NCI-H1105 treated with DMSO at 0.1 percent for 48 hours (cell line): Measurements from ENCODE around the gene AKAP8.
A peak's percentile ranks its signal among the peaks of the same experiment; 100 is the strongest.
"Not testable (repeated sequence)": the region's sequence is repeated elsewhere in the genome, so short reads cannot be mapped to it uniquely, and the experiment has no call there.

Source experiments
- DNase-seq: peaks from one replicate; lab custom pipeline; 2025; lab: John Stamatoyannopoulos, UW

Gene AKAP8

DNA sequence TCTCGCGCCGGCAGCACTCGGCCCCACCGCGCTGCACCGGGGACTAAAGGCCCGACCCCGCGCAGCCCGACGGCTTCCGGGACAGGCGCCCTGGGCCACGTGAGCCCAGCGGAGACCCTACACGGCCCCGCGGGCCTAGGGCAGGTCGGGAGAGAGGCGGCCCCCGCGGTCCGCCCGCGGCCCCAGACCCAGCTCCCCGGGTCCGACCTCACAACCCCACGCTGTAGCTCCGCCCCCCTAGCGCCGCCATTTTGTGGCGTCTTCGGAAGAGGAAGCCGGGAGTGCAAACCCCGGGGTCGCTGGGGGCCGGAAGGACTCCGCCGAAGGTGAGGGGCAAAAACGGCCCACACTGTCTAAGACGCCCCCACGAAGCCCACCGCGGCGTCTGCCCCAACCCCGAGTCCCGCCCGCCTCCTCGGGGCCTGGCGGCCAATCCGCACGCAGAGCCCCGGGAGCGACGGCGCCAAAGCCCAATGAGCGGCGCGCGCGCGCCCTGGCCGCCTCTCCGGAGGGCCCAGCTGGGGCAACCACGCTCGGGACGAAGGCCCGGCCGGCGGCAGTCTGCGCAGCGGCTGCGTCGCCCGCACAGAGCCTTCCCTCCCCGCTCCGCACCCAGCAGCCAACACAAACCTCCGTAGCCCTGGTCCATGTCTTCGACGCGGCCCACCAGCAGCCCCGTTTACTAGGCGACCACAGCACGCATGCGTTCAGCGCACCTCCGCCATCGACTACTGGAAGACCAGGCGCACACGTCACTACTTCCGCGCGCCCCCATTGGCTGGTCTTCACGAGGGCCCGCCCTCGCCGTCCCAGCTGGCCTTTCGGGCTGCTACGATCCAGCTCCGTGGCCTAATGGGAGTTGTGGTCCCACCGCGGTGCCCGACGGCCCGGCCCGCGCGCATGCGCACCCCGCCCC is at the start of gene AKAP8:
TSS of gene AKAP8 (minus strand) at position 705 of the 916 bp plus-strand sequence. CDS start at position 649, 56 bp downstream.
- DNase-seq, result peak; percentile 98

DNA sequence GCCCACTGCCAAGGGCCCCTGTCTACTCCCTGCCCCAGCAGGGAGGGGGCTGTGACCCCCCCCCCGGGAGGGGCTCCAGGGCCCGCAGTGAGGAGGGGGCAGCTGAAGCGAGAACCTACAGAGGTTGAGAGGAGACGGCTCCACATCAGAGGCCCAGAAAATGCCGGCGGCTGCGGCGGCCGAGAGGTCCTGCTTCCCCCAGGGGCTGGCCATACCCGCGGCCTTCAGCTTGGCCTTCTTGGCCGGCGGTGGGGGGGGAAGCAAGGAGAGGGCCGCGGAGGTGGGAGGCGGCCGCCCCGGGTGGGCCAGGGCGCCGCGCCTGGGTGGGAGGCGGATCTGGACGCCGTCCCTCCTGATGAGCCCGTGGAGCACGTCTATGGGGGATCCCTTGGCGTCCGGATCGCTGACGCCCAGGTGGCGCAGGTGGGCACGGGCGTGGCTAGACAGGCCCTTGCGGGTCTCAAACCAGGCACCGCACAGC is 48.4 kb upstream of the AKAP8 start:
- no peak for DNase-seq

DNA sequence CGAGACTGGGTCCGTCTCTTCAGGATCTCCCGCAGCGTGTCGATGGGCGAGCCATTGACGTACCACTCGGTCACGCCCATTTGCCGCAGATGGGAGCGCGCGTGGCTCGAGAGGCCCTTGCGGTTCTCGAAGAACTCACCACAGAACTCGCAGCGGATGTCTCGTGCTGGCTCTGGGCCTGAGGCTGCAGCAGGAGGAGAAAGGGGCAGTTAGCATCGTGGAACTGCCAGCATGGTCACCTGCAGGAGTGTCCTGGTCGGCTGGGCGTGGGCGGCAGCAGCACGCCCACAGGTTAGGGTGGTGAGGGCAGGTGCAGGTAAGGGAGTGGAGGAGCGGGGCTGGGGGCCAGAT is 47.7 kb upstream of the AKAP8 start:
- DNase-seq, result no peak

DNA sequence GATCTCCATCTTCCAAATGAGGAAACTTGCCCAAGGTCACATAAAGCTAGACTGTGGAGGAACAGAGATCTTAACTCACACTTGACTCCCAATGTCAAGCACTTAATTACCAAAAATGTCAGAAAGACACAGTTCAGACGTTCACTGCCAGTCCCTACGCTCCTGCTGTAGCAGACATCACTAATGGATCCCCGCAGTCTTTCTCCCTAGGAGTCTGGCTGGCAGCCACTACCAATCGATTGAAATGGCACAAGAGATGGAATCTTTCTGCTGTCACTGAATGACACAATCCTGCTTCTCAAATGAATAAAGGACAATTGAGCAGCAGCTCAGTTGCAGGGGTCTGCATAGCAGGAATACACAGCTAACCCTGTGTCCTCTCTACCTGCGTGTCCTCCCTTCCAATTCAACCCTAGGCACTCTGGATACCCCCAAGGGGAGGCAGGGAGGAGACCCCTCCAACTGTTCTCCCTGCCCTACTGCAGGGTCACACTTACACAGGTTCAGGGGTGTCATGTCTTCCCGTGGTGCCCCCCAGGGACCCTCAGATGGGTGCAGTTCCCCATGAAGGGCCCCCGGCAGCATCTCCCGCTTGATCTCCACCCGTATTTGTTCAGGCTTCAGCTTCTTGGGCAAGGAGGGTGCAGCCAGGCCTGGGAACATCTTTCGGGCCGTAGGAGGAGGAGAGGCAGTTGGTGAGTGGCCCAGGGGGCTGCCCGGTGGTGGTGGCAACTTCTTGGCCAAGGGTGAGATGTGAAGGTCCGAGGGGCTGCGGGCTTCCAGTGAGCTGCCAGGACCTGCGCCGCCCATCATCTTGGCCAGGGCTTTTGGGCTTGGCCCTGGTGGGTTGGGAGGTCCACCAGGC is 47.1 kb upstream of the AKAP8 start:
- DNase-seq, result no peak

DNA sequence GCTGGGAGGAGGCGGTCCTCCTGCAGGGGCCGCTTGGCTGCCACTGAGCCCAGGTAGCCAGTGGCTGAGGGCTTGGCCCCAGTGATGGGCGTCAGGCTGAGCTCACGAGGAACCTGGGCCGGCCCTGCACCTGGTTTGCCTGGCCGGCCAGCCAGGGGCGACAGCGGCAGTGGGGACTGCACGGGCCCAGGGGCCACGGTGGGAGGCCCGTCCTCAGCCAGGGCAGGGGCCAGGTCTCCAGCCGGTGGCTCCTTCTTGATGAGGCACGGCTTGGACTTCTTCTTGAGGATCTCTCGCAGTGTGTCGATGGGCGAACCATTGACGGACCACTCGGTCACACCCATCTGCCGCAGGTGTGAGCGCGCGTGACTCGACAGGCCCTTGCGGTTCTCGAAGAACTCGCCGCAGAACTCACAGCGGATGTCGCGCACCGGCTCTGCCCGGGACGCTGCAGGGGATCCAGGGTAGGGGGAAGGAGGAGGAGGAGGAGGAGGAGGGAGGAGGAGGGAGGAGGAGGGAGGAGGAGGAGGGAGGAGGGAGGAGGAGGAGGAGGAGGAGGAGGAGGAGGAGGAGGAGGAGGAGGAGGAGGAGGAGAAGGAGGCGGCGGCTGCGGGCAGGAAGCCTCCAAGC is 45.8 kb upstream of the AKAP8 start:
- no peak for DNase-seq

DNA sequence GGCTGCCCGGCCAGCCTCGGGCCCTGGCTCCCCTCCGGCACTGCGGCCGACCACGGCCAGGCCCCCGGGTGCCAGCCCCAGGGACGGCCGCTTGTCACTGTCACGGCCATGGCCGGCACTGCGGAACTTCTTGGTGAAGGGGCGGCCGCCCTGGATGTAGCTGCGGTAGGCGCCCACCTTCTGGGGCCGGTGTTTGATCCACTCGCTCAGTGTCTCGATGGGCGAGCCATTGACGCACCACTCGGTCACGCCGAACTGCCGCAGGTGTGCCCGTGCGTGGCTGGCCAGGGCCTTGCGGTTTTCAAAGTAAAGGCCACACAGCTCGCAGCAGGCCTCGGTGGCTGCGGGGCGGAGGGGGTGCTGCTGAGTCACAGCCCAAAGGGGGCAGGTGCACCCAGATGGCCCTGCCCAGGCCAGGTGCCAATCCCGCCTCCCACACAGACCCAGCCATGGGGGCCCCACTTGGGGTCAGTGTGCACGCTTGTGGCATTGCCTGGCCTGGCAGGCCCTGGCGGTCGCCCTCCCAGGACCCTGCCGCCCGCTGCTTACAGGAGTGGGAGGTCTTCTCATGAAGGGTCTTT is 45.2 kb upstream of the AKAP8 start:
- no peak for DNase-seq

DNA sequence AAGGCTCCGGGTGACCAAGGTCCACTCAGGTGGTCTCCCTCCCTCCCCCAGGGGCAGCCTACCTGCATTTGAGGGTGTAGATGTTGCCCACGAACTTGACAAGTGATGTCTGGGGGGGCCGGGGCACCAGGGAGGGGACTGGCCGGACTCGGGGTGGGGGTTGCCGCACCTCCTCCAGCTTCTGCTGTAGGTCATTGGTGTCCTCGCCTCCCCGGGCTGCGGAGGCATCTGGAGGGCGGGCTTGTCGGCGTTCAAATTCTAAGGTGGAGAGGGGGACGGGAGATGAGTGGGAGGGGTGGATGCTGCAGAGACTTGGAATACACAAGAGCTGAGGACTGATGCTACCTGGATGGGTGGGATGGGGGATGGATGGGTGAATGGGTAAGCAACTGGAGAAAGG is 44.5 kb upstream of the AKAP8 start:
- DNase-seq, result no peak

DNA sequence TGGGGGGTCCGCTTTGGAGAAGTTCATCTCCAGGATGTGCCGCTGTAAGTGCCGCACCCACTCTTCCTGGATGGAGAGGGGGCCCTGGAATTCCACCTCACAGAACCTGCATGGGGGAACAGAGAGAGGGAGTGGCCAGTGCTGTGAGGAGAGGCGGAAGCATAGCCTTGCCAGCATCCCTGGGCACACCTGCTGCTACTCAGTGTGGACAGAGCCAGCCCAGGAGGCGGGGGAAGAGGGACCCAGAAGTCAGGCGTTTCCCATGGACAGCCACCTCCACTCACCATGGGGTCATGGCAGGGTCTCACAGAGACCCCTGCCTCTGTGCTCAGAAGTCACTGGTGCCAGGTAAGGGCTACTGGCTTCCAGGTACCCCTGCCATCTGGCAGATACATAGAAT is 43.5 kb upstream of the AKAP8 start:
- no peak for DNase-seq

DNA sequence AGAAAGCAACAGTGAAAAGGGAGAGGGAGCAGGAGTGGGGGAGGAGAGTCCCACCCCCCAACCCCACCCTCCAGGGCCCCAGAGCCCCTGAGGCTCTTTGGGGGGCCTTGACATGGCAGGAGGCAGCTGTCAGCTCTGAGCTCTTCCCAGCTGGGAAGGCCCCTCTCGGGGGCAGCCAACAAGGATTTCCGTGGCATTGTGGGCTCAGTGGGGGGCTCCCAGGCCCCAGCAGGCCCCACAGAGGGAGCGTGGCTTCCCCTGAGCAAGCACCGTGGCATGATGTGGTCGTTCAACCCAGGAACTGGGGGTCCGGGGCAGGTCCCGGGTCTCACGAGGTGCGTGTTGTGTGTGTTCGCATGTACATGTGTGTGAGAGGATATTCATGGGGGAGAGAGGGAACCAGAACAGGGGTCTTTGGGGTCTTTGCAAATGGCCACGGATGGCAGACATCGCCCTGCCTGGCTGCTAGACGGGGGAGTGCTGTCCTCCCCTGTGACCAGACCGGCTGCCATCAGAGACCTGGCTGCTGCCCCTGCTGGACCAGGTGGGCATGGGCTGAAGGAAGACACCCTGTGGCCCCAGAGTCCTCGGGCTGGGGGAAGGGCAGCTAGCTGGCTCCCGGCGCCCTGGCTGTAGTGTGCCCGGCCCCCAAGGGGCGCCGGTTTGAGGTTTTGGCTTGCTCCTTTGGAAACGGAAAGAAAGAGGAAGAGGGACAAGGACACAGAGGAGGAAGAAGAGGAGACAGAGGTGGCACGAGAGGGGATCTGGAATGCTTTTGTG is 42.9 kb upstream of the AKAP8 start:
- DNase-seq, result no peak

DNA sequence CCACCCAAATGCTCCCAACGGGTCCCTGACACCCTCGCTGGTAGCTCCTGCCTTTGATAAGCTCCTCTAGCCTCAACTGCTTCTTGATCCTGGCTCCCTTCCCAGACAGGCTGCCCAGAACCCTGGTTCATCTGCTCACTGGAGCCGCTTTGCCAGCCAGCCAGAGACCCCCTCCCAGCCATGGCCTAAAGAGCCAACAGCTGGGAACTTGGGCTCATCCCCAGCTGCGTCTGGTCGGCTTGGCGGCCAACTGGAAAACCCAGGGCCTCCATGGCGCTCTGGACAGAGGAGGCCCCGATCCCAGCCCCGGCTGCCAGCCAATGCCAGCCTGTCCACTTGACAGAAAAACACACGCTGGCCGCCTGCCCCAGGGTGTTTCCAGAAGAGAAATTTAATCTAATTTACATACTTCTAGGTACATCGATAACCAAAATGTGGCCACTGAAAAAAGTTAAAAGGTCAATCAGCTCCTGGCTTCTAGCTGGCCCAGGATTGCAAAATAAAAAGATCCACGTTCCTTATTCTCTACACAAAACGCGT is 42.2 kb upstream of the AKAP8 start:
- peak; percentile 34 for DNase-seq

DNA sequence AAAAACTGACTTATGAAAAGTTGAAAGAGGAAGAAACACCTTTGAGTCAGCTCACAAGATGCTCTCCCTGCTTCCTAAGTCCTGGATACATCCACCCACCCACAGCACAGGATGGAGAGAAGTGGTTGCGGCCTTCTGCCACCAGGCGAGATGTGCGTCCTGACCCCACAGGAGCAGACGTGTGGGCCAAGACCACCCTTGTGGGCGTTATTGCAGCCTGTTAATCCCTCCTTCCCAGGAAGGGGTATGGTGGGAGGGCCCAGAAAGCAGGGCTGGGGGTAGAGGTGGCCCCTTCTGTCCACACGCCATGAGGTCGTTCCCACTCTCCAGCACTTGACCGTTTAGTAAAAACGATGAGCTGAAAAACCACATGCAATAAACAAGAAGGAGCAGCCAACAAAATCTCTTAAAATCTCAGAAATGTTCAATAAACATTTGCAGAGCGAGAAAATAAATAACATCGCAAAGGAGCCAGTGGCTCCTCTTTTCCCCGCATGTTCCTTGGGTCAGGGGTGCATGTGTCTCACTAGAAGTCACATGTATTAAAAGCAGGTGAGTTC is 41.6 kb upstream of the AKAP8 start:
- DNase-seq, result no peak

DNA sequence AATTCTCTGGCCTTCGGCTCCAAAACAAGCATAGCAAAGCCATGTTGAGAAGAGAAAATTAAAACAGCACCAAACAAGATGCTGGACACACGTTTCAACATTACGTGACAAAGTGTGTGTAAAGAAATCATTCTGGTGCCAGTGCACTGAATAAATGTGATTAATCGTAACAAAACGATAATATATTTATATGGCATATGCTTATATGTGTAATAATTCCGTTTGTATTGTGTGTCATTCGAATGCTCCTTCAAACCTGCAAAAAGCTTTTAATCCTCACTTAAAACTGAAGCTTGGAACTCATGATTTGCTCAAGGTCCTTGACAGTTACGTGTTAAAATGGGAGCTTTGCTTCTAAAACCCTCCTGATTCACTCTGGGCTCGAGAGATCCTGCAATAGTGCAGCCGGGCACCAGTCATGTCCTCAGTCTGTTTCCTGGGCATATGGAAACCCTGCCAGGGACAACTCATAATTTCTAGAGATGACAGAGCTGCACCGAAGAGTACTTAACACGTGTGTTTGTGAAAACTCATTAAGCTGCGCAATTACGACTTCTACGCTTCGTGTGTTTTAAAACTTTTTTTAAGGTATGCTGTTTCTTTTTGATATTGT is 39.9 kb upstream of the AKAP8 start:
- no peak for DNase-seq

DNA sequence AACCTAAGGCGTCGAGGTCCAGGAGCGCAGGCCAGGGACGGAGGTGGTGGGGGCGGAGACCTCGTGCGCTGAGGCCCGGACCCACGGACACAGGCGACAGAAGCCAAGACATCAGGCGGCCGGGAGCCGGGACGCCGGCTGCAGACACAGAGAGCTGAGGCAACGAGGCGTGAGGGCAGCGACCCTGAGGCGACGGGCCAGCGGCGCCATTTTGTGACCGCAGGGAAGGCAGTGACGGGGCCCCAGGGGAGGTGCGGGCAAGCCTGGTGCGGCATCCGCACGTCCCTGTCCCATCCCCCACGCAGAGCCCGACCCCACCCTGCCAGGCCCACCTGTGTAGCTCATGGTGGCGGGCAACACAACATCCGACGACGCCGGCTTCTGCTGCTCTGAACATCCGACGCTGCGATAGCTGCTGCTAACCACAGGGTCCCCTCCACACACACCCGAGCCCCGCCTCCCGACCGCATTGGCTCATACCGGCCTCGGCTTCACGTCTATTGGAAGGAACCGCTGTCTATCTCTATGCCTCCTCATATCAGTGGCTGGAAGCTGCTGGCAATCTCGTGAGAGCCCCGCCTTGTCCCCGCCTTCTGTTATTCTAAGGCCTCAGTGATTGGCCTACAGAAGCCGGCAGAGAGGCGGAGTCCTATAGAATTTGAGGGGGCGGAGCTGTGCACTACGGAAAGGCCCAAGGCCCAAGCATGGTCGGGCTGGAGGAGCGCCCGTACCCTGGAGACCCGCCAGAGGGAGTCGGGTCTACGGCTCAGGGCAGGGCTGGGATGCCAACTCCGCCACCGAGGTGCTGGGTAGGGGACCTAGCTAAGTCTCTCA is 39.2 kb upstream of the AKAP8 start, which contains the start of gene AKAP8L:
TSS of gene AKAP8L (minus strand) at position 410 of the 834 bp plus-strand sequence. CDS start at position 345, 65 bp downstream.
- DNase-seq, result peak; percentile 99

DNA sequence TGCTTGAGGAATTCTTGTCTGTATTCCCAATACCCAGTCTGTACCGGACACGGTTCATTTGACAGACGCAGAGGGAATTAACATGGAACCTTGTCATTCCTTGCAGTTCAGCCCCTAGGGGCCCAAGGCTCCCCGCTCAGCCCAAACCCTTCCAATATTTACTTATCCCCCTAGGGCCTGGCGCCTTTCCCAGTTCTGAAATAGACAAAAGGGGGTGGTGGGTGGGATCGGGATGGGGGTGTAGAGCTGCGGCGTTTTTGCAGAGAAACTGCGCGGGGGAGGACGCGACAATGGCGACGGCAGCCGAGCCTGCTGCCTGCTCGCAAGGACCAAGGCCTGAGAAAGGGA is 38.6 kb upstream of the AKAP8 start:
- peak; percentile 51 for DNase-seq

DNA sequence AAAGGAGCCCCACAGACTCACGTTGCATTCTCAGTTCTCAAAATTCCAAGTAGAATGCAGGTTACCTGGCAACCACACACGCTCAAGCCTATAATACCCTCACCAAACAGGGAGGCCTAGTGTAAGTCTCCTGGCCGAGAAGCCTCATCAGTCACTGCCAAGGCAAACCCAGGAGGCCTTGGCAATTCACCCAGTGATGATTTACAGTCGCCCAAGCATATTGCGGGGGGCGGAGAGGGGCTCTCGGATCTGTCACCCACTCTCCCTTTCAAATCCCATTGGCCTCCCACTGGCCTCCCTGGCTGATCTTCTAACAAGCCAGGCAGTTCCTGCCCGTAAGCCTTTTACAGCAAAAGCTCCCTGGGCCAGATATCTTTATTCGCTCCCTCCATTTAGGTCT is 38.1 kb upstream of the AKAP8 start:
- no peak for DNase-seq

DNA sequence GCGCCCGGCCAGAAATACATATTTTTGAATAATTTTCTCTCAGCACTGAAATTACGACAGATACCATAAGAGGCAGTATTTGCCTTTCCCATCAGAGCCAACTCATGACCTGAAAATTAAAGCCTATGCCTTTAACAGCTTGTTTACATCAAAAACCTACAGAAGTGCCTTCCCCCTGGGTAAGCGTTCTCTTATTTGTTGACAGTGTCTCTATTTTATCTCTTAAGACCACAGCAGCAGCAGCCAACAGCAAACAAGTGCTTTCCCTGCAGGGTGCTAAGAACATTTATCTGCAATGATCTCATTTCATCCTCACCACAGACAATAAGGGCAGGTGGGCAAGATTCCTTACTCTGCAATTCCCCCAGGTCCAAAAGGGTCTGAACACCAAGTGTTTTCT is 33.2 kb upstream of the AKAP8 start:
- no peak for DNase-seq

DNA sequence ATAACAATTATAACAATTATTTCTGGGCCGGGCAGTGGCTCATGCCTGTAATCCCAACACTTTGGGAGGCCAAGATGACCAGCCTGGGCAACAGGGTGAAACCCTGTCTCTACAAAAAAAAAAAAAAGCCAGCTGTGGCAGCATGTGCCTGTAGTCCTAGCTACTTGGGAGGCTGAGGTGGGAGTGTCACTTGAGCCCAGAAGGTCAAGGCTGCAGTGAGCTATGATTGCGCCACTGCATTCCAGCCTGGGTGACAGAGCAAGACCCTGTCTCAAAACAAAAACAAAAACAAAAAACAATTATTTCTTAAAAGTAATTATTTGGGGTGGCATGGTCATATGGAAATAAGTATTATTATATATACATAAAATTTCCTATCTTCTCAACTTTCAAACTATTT is 31.8 kb upstream of the AKAP8 start:
- not testable (repeated sequence) for DNase-seq

DNA sequence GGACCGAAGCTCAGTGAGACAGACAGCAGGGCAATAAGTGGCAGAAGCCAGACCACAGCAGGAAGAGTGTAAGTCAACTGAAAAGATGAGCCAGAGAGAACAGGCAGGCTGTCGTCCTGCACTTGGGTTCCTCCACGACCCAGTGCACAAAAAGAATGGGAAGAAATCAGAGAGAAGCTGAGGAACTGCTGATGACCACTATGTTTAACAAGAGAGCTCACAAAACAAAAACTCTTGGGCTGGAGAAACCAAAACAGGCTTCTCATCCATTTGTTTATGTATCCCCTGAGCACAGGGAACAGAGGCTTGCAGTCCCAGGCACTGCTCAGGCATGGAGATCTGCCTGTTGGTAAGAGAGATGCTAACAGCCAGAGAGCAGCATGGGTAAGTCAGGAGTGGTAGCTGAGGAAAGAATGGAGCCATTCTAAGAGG is 25.2 kb upstream of the AKAP8 start:
- no peak for DNase-seq

DNA sequence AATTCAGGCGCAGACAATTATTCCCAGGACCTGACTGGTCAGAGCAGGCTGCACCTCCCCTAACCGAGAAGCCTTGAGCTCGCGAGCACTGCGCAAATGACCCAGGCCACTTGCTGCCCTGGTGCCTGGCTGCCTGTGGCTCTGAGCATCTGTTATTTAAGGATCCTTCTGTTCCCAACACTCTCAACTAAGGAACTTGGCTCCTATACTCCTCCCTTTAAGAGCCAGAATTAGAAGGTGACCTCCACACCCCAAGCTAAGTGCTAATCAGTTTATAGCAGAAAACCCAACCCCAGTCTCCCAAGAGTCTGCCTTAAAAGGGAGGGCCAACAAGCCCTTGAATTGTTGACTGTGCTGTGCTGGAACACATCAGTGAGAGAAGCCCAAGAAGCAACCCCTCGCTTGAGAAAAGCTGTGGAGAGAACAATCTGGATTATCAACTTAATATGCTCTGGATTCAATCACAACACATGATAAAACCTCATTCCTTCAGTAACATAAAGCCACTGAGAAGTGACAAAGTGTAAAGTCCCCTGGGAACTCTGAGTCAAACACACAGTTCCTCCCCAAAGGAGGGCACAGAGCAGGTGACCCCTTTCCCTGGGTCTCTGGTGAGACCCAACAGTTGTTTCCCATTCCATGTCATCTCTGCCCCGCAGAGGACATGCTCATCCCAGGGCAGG is 24.7 kb upstream of the AKAP8 start:
- no peak for DNase-seq
